CD4-positive, CD25-positive, alpha-beta regulatory T cell (primary cell): ENCODE measurements around the gene PARN. TPM values are rescaled to one million over a fixed set of nuclear protein-coding genes. Genes with fewer than 3 reads are reported as not detected.
"Not testable (repeated sequence)": the region's sequence is repeated elsewhere in the genome, so short reads cannot be mapped to it uniquely, and the experiment has no call there.

ENCODE experiments used
- ATAC-seq, 2 donors: fragments of 150-1000 bp; cut with Tn5 transposase; one replicate each; pipeline ENCODE4 v1.10.0; 2021; ENCODE audit warnings: low read depth in 2 of 2, moderate number of reproducible peaks in 2 of 2, moderate library complexity in 1 of 2
- DNase-seq, 3 donors: peaks; one replicate each; pipeline versions ENCODE4 v3.0.0 to v3.0.0-alpha.2; 2012 to 2022; ENCODE audit warnings: mixed read lengths in 1 of 3
- H3K27ac ChIP-seq: one replicate; pipeline ENCODE4 v1.7.0; 2013; ENCODE audit warnings: mild to moderate bottlenecking, low read length; ENCODE audit not compliant: insufficient read depth, poor library complexity, severe bottlenecking
- H3K27me3 ChIP-seq: one replicate; pipeline ENCODE4 v1.7.0; 2013; ENCODE audit warnings: low read length; ENCODE audit not compliant: control insufficient read depth, insufficient read depth
- H3K36me3 ChIP-seq: one replicate; pipeline ENCODE4 v1.7.0; 2013; ENCODE audit warnings: mild to moderate bottlenecking, low read length, moderate library complexity; ENCODE audit not compliant: control insufficient read depth, insufficient read depth
- H3K4me1 ChIP-seq: 2 replicates; pipeline ENCODE4 v1.7.0; 2013; ENCODE audit warnings: mild to moderate bottlenecking, low read length; ENCODE audit not compliant: insufficient read depth, control insufficient read depth, poor library complexity, severe bottlenecking
- H3K4me3 ChIP-seq: one replicate; pipeline ENCODE4 v1.7.0; 2013; ENCODE audit warnings: low read depth, mild to moderate bottlenecking, low read length, moderate library complexity
- H3K9me3 ChIP-seq, 2 experiments: 1 replicate in 1 of 2; 2 replicates in 1 of 2; pipeline ENCODE4 v1.7.0; 2013; ENCODE audit warnings: low read length in 2 of 2, mild to moderate bottlenecking in 1 of 2, moderate library complexity in 1 of 2; ENCODE audit not compliant: control insufficient read depth in 2 of 2
- H3K27ac Mint-ChIP-seq, 3 donors: one replicate each; pipeline ENCODE4 v1.8.0; 2020 to 2022; ENCODE audit warnings: mild to moderate bottlenecking in 3 of 3, mixed read lengths in 3 of 3, moderate library complexity in 2 of 3
- H3K27me3 Mint-ChIP-seq: one replicate; pipeline ENCODE4 v1.8.0; 2022; ENCODE audit warnings: mild to moderate bottlenecking, mixed read lengths
- H3K36me3 Mint-ChIP-seq: one replicate; pipeline ENCODE4 v1.8.0; 2020; ENCODE audit warnings: mixed read lengths
- H3K4me1 Mint-ChIP-seq, 4 donors: one replicate each; pipeline ENCODE4 v1.8.0; 2020 to 2022; ENCODE audit warnings: mixed read lengths in 4 of 4, mild to moderate bottlenecking in 1 of 4
- H3K4me3 Mint-ChIP-seq, 4 donors: one replicate each; pipeline ENCODE4 v1.8.0; 2020 to 2022; ENCODE audit warnings: mild to moderate bottlenecking in 4 of 4, mixed read lengths in 4 of 4, moderate library complexity in 3 of 4
- H3K9me3 Mint-ChIP-seq, 7 donors: one replicate each; pipeline ENCODE4 v1.8.0; 2020 to 2022; ENCODE audit warnings: mixed read lengths in 7 of 7, mild to moderate bottlenecking in 3 of 7, moderate library complexity in 2 of 7
- polyA plus RNA-seq, 4 donors: library from polyadenylated mRNA; unstranded; fragments of 300-500 nt; fragmentation: Illumina TruSeq; gene quantifications; one replicate each; pipeline ENCODE4 v1.2.3, GENCODE V29; 2021
- total RNA-seq: library from RNA; stranded (reverse); gene quantifications from one replicate; pipeline ENCODE4 v1.2.3, GENCODE V29; 2022

Gene PARN
- total and polyA plus RNA-seq, 5 donors from 2014 or later = 36.2 to 50.9 (median 46.6) TPM

DNA sequence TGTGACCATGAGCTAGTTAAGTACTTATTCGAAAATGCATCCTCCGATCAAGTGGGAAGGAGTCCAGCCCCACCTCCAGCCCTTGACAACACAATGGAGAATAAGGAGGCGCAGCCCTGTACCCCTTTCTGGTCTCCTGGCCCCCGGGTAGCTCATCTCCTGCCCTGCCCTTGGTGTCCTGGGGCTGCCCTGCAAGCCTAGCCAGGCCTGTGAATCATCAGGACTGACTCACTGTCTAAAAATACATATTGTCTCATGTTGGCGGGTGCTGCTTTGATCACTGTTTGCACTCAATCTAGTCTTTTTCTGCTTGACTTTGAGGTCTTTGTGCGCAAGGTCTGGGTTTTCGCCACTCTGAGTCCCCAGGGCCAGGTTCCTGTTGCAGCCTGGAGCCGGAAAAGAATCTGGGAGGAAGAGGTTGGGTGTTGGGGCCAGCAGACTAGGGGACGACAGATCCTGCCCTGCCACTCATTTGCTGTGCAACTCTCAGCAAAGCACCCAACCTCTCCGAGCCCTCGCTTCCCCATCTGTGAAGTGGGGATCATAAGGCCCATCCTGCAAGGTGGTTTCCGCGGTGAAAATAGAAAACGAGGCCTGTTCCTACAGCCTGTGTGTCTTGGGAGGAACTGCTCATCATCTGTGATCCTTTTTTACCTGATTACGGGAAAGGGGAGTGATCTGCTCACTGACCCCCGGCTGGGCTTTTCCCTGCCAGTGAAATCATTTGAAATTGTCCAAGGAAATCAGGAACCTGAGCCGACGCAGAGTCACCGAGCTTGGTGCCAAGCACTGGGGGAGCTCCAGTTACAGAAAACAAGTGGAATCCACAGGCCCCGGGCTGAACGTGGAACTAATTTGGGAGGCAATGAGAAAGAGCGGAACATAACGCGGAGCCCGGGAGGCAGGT, 230.4 kb downstream of the PARN start:
- peaks cover 5% of the 10 kb centered on the region for H3K27me3 Mint-ChIP-seq
- no peaks in the 10 kb centered on the region for H3K36me3 ChIP-seq
- peaks cover 0 to 2% (median 0%) of the 10 kb centered on the region in 4 donors for H3K4me1 Mint-ChIP-seq
- DNase-seq (no peak), ATAC-seq (no peak)
- peaks cover 0 to 1% (median 0%) of the 10 kb centered on the region in 7 donors for H3K9me3 Mint-ChIP-seq
- no peak overlapping the region for H3K4me3 Mint-ChIP-seq
- H3K4me1 ChIP-seq = no peaks in the 10 kb centered on the region
- no peaks in the 10 kb centered on the region for H3K27me3 ChIP-seq
- H3K27ac ChIP-seq = no peak overlapping the region
- no peak overlapping the region for H3K27ac Mint-ChIP-seq
- H3K4me3 ChIP-seq = no peak overlapping the region
- no peaks in the 10 kb centered on the region for H3K9me3 ChIP-seq
- no peaks in the 10 kb centered on the region for H3K36me3 Mint-ChIP-seq

DNA sequence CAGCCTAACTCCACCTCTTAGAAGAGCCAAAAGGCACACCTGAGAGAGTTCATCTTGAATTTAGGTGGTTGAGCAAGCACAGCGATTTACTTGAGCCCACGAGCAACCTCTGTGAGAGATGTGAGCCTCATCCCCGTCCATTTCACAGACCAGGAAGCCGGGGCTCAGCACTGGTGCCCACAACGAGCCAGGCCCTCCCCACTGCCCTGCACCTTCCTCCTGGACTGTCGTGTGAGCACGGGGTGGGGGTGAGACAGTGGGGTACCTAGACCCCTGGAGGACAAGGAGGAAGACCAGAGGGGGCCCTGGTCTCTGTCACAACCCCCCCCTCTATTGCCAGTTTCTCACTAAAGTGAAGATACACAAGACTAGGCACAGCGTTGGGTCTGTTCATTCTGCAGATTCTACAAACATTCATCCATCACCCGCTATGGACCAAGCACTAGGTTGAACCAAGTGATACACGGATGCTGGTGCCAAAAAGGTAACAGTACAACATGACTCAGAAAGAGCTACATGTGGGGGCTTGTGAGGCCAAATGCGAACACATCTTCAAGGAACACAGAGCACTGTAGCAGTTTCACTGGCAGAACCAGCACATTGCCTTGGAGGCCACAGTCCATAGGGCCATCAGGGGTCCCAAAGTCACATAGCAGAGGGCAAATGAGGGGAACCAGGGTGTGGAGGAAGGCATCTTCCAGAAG, 231.9 kb downstream of the PARN start:
- H3K9me3 ChIP-seq = no peaks in the 10 kb centered on the region
- DNase-seq (no peak), ATAC-seq (no peak)
- Mint-ChIP-seq H3K27me3 (peaks cover 5% of the 10 kb centered on the region), H3K36me3 (no peaks in the 10 kb centered on the region), H3K4me1 (peaks cover 0 to 2% (median 0%) of the 10 kb centered on the region in 4 donors), H3K4me3 (no peak overlapping the region), H3K9me3 (peaks cover 0 to 1% (median 0%) of the 10 kb centered on the region in 7 donors), H3K27ac (no peak overlapping the region)
- H3K4me3 ChIP-seq = no peak overlapping the region
- no peaks in the 10 kb centered on the region for H3K36me3 ChIP-seq
- no peaks in the 10 kb centered on the region for H3K27me3 ChIP-seq
- H3K4me1 ChIP-seq = no peaks in the 10 kb centered on the region
- H3K27ac ChIP-seq = no peak overlapping the region

DNA sequence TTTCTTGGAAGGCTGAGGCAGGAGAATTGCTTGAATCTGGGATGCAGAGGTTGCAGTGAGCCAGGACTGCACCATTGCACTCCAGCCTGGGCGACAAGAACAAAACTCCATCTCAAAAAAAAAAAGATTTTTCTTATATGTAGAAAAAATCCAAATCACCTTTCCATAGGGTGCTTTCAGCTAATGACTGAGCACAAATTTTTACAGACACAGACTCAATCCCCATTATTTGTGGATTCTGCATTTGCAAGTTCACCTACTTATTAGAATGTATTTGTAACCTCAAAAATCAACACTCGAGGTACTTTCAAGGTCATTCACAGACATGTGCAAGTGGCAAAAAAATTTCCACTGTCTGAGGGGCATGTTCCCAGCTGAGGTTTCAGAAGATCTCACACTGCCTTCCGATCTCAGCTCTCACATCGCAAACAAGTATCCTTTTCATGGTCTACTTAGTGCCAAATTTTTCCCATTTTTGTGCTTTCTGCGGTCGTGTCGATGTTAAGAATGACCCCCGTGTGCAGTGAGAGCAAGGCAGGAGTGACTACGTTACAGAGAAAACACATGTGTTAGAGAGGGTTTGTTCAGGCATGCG, 234.3 kb downstream of the PARN start:
- not testable (repeated sequence) for H3K9me3 Mint-ChIP-seq, H3K4me1 ChIP-seq, DNase-seq, H3K27ac ChIP-seq, H3K27ac Mint-ChIP-seq, H3K36me3 ChIP-seq, ATAC-seq, H3K27me3 ChIP-seq, H3K27me3 Mint-ChIP-seq, H3K4me1 Mint-ChIP-seq, H3K4me3 ChIP-seq, H3K36me3 Mint-ChIP-seq, H3K4me3 Mint-ChIP-seq, H3K9me3 ChIP-seq

DNA sequence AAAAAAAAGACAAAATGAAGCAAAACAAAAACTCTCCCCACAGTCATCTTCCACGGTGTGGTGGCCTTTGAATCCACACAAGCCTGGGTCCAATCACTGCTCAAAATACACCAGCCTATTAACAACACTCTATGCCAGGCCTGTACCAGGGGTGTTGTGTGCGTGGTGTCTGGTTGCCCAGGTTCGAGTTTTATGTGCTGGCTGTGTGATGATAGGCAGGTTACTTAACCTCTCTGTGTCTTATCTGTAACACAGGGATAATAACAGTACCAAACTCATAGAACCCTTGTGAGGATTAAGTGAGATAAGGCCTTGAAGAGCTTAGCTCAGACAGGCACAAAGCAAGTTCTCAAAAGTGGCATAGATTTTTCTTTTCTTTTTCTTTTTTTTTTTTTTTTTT, 235.2 kb downstream of the PARN start:
- DNase-seq (no peak), ATAC-seq (no peak)
- Histone ChIP-seq H3K4me1 (no peaks in the 10 kb centered on the region), H3K4me3 (no peak overlapping the region), H3K27me3 (no peaks in the 10 kb centered on the region), H3K27ac (no peak overlapping the region), H3K9me3 (no peaks in the 10 kb centered on the region), H3K36me3 (no peaks in the 10 kb centered on the region)
- Mint-ChIP-seq H3K27ac (no peak overlapping the region), H3K9me3 (no peaks in the 10 kb centered on the region), H3K4me3 (no peak overlapping the region), H3K4me1 (peaks cover 0 to 2% (median 0%) of the 10 kb centered on the region in 4 donors), H3K27me3 (peaks cover 14% of the 10 kb centered on the region), H3K36me3 (no peaks in the 10 kb centered on the region)

DNA sequence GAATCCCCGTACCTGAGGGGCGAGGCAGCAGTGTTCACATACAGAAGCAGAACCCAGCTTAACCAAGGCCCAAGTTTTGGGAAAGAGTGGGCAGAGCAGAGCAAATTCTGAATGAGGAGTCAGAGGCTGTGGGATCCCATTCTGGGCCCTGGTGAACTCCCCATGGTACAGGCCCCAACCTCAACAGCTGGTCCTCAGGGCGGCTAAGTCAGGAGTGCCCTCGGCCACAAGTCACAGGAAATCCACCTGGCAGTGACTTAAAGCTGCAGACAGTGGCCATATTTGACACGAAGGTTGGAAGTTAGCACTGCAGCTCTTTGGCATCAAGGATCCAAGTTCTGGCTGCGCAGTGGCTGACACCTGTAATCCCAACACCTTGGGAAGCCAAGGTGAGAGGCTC, 237.1 kb downstream of the PARN start:
- no peaks in the 10 kb centered on the region for H3K36me3 Mint-ChIP-seq
- no peak overlapping the region for H3K4me3 ChIP-seq
- ATAC-seq (no peak), DNase-seq (no peak)
- H3K9me3 Mint-ChIP-seq = no peaks in the 10 kb centered on the region
- H3K27me3 Mint-ChIP-seq = peaks cover 8% of the 10 kb centered on the region
- no peak overlapping the region for H3K27ac ChIP-seq
- H3K36me3 ChIP-seq = no peaks in the 10 kb centered on the region
- no peaks in the 10 kb centered on the region for H3K27me3 ChIP-seq
- H3K4me1 ChIP-seq = no peaks in the 10 kb centered on the region
- no peak overlapping the region for H3K27ac Mint-ChIP-seq
- H3K4me1 Mint-ChIP-seq = peaks cover 0 to 2% (median 0%) of the 10 kb centered on the region in 4 donors
- H3K4me3 Mint-ChIP-seq = no peak overlapping the region
- H3K9me3 ChIP-seq = no peaks in the 10 kb centered on the region

DNA sequence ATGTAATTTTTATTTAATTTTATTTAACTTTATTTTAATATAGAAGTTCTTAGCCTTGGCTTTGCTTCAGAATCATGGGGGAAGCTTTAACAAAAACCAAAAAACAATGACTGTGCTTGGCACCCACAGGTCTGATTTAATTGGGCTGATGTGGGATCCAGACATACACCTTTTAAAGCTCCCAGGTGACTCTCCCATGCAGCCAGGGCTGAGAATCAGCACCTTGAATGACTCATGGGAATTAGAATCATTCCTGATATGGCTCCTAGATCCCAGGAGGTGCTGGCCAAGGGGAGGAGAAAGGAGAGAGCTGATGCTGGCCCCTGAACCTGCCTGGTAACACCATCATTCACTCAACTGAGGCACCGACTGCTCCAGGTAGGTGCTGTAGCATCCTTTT, 240.7 kb downstream of the PARN start:
- Mint-ChIP-seq H3K27ac (no peak overlapping the region), H3K27me3 (peaks cover 11% of the 10 kb centered on the region), H3K36me3 (no peaks in the 10 kb centered on the region), H3K4me3 (no peak overlapping the region), H3K4me1 (no peaks in the 10 kb centered on the region), H3K9me3 (no peaks in the 10 kb centered on the region)
- no peak for ATAC-seq
- no peak for DNase-seq
- Histone ChIP-seq H3K36me3 (no peaks in the 10 kb centered on the region), H3K27ac (no peak overlapping the region), H3K9me3 (no peaks in the 10 kb centered on the region), H3K4me3 (no peak overlapping the region), H3K4me1 (no peaks in the 10 kb centered on the region), H3K27me3 (no peaks in the 10 kb centered on the region)

DNA sequence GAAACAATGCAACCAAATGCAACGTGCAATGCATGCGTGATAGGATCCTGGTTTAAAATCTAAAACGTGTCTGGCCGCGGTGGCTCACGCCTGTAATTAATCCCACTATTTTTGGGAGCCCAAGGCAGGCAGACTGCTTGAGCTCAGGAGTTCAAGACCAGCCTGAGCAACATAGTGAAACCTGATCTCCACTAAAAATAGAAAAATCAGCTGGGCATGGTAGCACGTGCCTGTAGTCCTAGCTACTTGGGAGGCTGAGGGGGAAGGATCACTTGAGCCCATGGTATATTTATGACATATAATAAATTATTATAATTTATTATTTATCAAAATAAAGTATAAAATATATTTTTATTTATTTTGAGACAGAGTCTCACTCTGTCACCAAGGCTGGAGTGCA, 241.8 kb downstream of the PARN start:
- no peak overlapping the region for H3K27ac Mint-ChIP-seq
- peaks cover 12% of the 10 kb centered on the region for H3K27me3 Mint-ChIP-seq
- no peak overlapping the region for H3K4me3 Mint-ChIP-seq
- Histone ChIP-seq H3K4me1 (no peaks in the 10 kb centered on the region), H3K4me3 (no peak overlapping the region), H3K36me3 (no peaks in the 10 kb centered on the region), H3K9me3 (no peaks in the 10 kb centered on the region), H3K27ac (no peak overlapping the region), H3K27me3 (no peaks in the 10 kb centered on the region)
- H3K4me1 Mint-ChIP-seq = peaks cover 0 to 2% (median 0%) of the 10 kb centered on the region in 4 donors
- peaks cover 0 to 3% (median 0%) of the 10 kb centered on the region in 7 donors for H3K9me3 Mint-ChIP-seq
- DNase-seq (no peak), ATAC-seq (no peak)
- H3K36me3 Mint-ChIP-seq = no peaks in the 10 kb centered on the region
